Peyer's patch (tissue), 4 donors: Measurements from ENCODE around the gene TNFSF18. TPM values are rescaled to one million over a fixed set of nuclear protein-coding genes. Genes with fewer than 3 reads are reported as not detected.

ENCODE experiments used
- DNase-seq, 3 donors: peaks; one replicate each; pipeline ENCODE4 v3.0.0-alpha.2; 2017 to 2019
- H3K27ac ChIP-seq, 4 donors: fragments of 200-600 bp; sonication (generic); one replicate each; pipeline ENCODE4 v1.5.1; 2016 to 2019
- H3K27me3 ChIP-seq, 2 donors: fragments of 200-600 bp; sonication (generic); one replicate each; pipeline ENCODE4 v1.5.1; 2019
- H3K36me3 ChIP-seq, 3 donors: fragments of 200-600 bp; sonication (generic); one replicate each; pipeline ENCODE4 v1.5.1; 2016 to 2019
- H3K4me1 ChIP-seq, 4 donors: fragments of 200-600 bp; sonication (generic); one replicate each; pipeline ENCODE4 v1.5.1; 2016 to 2019
- H3K4me3 ChIP-seq, 4 donors: fragments of 200-600 bp; sonication (generic); 1 replicate in 3 of 4; 2 replicates in 1 of 4; pipeline ENCODE4 v1.5.1; 2016 to 2019; ENCODE audit warnings: mild to moderate bottlenecking in 1 of 4
- H3K9me3 ChIP-seq, 4 donors: fragments of 200-600 bp; sonication (generic); one replicate each; pipeline ENCODE4 v1.5.1; 2016 to 2019; ENCODE audit warnings: mild to moderate bottlenecking in 1 of 4
- CTCF ChIP-seq, 6 experiments: fragments of 450-650 bp in 4 of 6; fragments of 200-600 bp in 2 of 6; sonication (generic) in 1 of 6; IDR thresholded peaks; one replicate each; pipeline ENCODE4 v1.5.1; 2017 to 2019; ENCODE audit warnings: antibody characterized with exemption in 6 of 6, mild to moderate bottlenecking in 3 of 6, moderate library complexity in 1 of 6
- POLR2A ChIP-seq, 2 donors: fragments of 450-650 bp; IDR thresholded peaks; one replicate each; pipeline ENCODE4 v1.5.1; 2017; ENCODE audit warnings: antibody characterized with exemption in 2 of 2, mild to moderate bottlenecking in 2 of 2, moderate library complexity in 2 of 2
- total RNA-seq, 4 donors: library from RNA; depleted of rRNA; stranded (reverse); fragments of >200 nt; gene quantifications; one replicate each; pipeline ENCODE4 v1.1.0, GENCODE V29; 2016

The TNFSF18 gene
- total RNA-seq, 4 donors from 2014 or later = not detected

- no peaks in the 10 kb centered on the region for H3K9me3 ChIP-seq
- no peak for TF ChIP-seq CTCF (IDR thresholded peaks at IDR 0.05)
- TF ChIP-seq POLR2A (IDR thresholded peaks at IDR 0.05) = no peak
- no peak overlapping the region for H3K4me3 ChIP-seq
- H3K36me3 ChIP-seq = no peaks in the 10 kb centered on the region
- no peaks in the 10 kb centered on the region for H3K4me1 ChIP-seq
- DNase-seq = no peak
- H3K27me3 ChIP-seq = no peaks in the 10 kb centered on the region
- no peak overlapping the region for H3K27ac ChIP-seq
These were observed 7.9 kb downstream of the TNFSF18 start for GRCh38 chr1:173042806-173043205.

GRCh38 chr1:173039626-173040025 lies 11.1 kb downstream of the TNFSF18 start:
- H3K27ac ChIP-seq = no peak overlapping the region
- no peak overlapping the region for H3K4me3 ChIP-seq
- no peaks in the 10 kb centered on the region for H3K27me3 ChIP-seq
- H3K4me1 ChIP-seq = no peaks in the 10 kb centered on the region
- no peaks in the 10 kb centered on the region for H3K36me3 ChIP-seq
- DNase-seq = no peak
- H3K9me3 ChIP-seq = no peaks in the 10 kb centered on the region
- TF ChIP-seq POLR2A (IDR thresholded peaks at IDR 0.05) = no peak
- TF ChIP-seq CTCF (IDR thresholded peaks at IDR 0.05) = no peak

- Histone ChIP-seq H3K4me1 (no peaks in the 10 kb centered on the region), H3K9me3 (no peaks in the 10 kb centered on the region), H3K36me3 (no peaks in the 10 kb centered on the region), H3K27me3 (no peaks in the 10 kb centered on the region), H3K4me3 (no peak overlapping the region), H3K27ac (no peak overlapping the region)
- TF ChIP-seq POLR2A (IDR thresholded peaks at IDR 0.05) (no peak), CTCF (IDR thresholded peaks at IDR 0.05) (no peak)
- no peak for DNase-seq
These were observed 11.7 kb downstream of the TNFSF18 start for GRCh38 chr1:173038875-173039554.

- H3K27me3 ChIP-seq = no peaks in the 10 kb centered on the region
- H3K4me1 ChIP-seq = no peaks in the 10 kb centered on the region
- H3K9me3 ChIP-seq = no peaks in the 10 kb centered on the region
- no peaks in the 10 kb centered on the region for H3K36me3 ChIP-seq
- no peak for DNase-seq
- TF ChIP-seq POLR2A (IDR thresholded peaks at IDR 0.05) (no peak), CTCF (IDR thresholded peaks at IDR 0.05) (no peak)
- H3K27ac ChIP-seq = no peak overlapping the region
- H3K4me3 ChIP-seq = no peak overlapping the region
These were observed 26.2 kb downstream of the TNFSF18 start for GRCh38 chr1:173024543-173024942.

- no peak for DNase-seq
- Histone ChIP-seq H3K4me1 (no peaks in the 10 kb centered on the region), H3K4me3 (no peak overlapping the region), H3K27ac (no peak overlapping the region), H3K36me3 (no peaks in the 10 kb centered on the region), H3K27me3 (no peaks in the 10 kb centered on the region), H3K9me3 (no peaks in the 10 kb centered on the region)
- TF ChIP-seq POLR2A (IDR thresholded peaks at IDR 0.05) = no peak
- TF ChIP-seq CTCF (IDR thresholded peaks at IDR 0.05) = no peak
These were observed 27.4 kb downstream of the TNFSF18 start for GRCh38 chr1:173023343-173023742.
